ENCODE measurements around the gene CD81. TPM values are rescaled to one million over a fixed set of nuclear protein-coding genes. Genes with fewer than 3 reads are reported as not detected.

The CD81 gene
- total RNA-seq, 4 donors from 2014 or later, result 327 to 576 (median 541) TPM

DNA sequence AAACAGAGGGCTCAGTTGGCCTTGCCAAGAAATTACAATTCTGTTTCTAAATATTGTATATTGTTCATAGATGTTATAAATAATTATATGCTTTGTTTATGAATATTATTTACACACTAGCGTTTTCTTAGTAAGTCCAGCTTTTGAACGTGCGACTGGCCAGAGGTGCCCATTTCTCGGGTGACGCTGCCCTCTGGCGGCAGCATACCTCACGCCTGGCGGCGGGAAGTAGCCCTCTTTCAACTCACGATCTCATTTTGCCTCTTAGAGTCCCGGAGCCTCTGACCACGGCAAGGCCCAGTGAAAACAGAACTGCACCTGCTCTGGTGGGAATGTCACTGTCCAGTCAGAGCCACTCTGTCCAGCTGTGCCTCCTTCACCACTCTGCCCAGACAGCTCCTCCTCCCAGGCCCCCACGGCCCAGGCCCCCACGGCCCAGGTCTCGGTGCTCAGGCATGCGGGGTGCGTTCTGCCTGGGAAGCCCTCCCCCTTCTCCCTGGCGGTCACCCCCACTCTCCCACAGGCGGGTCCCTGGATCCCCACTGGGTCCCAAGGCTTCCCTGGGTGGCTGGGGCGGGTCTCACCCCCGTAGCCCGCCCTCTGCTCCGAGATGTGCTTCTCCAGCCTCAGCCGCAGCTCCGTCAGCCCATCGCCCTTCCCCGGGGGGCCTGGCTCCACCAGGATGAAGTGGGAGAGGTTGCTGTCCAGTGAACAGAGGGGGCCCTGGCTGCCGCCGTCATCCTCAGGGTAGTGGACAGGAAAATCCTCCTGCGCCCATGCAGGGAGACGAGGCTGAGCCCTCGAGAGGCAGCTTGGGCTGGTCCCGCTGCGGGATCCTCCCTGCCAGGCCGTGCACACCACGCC is 42.8 kb downstream of the CD81 start:
- peak; percentile 58 for ATAC-seq
- H3K27ac ChIP-seq, result peak overlapping the region in 1 of 4 donors; percentile 13
- no peak for TF ChIP-seq POLR2AphosphoS5 (IDR thresholded peaks at IDR 0.05)
- TF ChIP-seq, protein P1, sequence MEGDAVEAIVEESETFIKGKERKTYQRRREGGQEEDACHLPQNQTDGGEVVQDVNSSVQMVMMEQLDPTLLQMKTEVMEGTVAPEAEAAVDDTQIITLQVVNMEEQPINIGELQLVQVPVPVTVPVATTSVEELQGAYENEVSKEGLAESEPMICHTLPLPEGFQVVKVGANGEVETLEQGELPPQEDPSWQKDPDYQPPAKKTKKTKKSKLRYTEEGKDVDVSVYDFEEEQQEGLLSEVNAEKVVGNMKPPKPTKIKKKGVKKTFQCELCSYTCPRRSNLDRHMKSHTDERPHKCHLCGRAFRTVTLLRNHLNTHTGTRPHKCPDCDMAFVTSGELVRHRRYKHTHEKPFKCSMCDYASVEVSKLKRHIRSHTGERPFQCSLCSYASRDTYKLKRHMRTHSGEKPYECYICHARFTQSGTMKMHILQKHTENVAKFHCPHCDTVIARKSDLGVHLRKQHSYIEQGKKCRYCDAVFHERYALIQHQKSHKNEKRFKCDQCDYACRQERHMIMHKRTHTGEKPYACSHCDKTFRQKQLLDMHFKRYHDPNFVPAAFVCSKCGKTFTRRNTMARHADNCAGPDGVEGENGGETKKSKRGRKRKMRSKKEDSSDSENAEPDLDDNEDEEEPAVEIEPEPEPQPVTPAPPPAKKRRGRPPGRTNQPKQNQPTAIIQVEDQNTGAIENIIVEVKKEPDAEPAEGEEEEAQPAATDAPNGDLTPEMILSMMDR (IDR thresholded peaks at IDR 0.05), result peak in 3 of 4 experiments; percentile 83 to 94 (median 92)
- no peaks in the 10 kb centered on the region for H3K36me3 ChIP-seq
- WGBS, 2 donors (ENCODE audit: low coverage in 1 of 2), result 7% methylated on average over 12 of the region's 36 CpGs; no CpG with 5 or more reads in 1 of the 2 donors
- H3K4me3 ChIP-seq, result no peak overlapping the region
- peaks cover 0 to 20% (median 3%) of the 10 kb centered on the region in 3 donors for H3K4me1 ChIP-seq
- peaks cover 17% of the 10 kb centered on the region for H3K27me3 ChIP-seq
- no peaks in the 10 kb centered on the region for H3K9me3 ChIP-seq

DNA sequence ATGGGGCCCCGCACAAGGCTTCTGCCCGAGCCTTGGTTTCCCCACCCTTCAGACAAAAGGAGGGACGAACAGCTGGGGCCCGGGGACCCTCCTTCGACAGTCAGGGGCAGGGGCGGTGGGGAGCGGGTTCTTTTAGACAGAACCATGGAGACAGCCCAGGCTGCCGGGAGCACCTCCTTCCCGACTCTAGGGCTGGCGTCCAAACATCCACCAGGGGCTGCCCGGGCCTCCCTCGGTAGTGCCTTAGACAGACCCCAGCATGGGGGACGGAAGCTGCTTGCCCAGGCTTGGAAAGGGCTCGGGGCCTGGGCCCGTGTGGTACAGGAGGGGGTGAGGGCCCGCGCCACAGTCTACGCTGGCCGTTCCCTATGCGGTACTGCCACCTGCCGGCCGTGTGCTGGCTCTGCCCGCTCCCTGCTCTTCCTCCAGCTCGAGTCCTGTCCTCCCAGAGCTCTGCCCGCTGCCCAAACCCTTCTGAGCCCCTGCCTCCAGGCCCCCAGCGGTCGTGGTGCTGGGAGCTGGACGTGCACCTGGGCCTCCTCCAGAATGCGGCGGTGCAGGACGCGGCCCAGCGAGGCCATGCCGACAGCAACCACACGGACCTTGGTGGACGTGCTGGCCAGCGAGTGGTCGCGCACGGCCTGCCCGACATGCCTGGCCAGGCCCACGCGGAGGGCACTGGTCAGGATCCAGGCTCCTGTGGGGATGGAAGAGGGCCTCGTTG is 43.6 kb downstream of the CD81 start:
- Histone ChIP-seq H3K27me3 (peaks cover 25% of the 10 kb centered on the region), H3K4me3 (no peak overlapping the region), H3K27ac (peak overlapping the region in 1 of 4 donors; percentile 13), H3K9me3 (no peaks in the 10 kb centered on the region), H3K36me3 (no peaks in the 10 kb centered on the region), H3K4me1 (peaks cover 0 to 20% (median 3%) of the 10 kb centered on the region in 3 donors)
- 0% methylated on average over 2 of the region's 44 CpGs; no CpG with 5 or more reads in 1 of the 2 donors for WGBS, 2 donors (ENCODE audit: low coverage in 1 of 2)
- TF ChIP-seq, protein P1 (IDR thresholded peaks at IDR 0.05), result peak in 3 of 4 experiments; percentile 95 to 97 (median 97)
- TF ChIP-seq POLR2A (IDR thresholded peaks at IDR 0.05), result no peak
- ATAC-seq, result peak; percentile 89

DNA sequence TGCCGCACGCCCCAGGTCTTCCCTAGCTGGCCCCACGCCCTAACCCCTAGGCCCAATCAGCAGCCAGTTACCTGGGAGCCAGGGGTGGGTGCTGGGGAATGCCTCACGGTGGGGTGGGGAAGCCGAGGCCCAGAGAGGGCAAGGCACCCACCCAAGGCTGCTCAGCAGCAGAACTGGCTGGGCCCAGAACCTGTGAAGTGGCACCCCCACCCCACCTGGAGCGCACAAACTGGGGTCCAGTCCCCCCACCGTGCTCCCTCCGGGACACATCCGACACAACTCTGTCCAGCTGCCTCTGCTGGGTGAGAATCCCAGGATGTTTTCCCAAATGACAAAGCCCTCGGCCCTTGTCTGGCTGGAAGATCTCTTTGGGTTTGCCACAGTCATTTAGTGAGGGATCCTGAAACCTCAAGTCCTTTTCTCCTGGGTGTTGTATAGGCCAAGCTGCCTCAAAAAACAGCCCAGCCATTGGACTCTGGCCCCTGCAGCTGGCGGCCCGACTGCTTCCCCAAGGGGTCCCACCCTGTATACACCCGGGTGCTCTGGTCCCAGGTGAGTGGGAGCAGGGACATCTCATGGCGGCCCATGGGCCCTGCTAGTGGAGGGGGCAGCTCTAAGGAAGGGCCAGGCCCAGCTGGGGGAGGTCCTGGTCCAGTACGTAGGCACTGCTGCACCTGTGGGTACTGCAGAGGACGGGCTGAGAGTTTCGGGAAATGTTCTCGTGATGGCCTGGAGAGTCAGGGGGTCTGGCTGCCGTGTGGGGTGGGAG is 44.3 kb downstream of the CD81 start:
- WGBS, 2 donors (ENCODE audit: low coverage in 1 of 2), result 80% methylated on average over 1 to 2 of the region's 19 CpGs
- H3K36me3 ChIP-seq, result no peaks in the 10 kb centered on the region
- peaks cover 32% of the 10 kb centered on the region for H3K27me3 ChIP-seq
- TF ChIP-seq POLR2A (IDR thresholded peaks at IDR 0.05), result no peak
- no peak for TF ChIP-seq EP300 (IDR thresholded peaks at IDR 0.05)
- peaks cover 0 to 20% (median 3%) of the 10 kb centered on the region in 3 donors for H3K4me1 ChIP-seq
- ATAC-seq, result no peak
- no peak overlapping the region for H3K4me3 ChIP-seq
- H3K9me3 ChIP-seq, result no peaks in the 10 kb centered on the region
- no peak overlapping the region for H3K27ac ChIP-seq

DNA sequence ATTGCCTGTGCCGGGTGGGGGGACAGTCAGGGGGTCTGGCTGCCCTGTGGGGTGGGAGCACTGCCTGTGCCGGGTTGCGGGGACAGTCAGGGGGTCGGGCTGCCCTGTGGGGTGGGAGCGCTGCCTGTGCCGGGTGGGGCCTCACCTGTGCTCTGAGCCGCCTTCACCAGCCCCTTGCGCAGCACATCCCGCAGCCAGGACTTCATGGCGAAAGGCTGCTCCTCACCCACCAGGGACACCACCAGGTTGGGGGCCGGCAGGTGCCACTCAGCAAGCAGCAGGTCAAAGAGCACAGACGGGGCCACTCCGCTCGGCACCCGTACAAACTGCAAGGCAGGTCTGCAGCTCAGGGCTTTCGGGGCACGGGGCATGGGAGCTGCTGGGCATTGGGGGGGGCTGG is 44.9 kb downstream of the CD81 start:
- Histone ChIP-seq H3K4me1 (peaks cover 0 to 20% (median 3%) of the 10 kb centered on the region in 3 donors), H3K36me3 (no peaks in the 10 kb centered on the region), H3K9me3 (no peaks in the 10 kb centered on the region), H3K4me3 (no peak overlapping the region), H3K27ac (no peak overlapping the region), H3K27me3 (peaks cover 34% of the 10 kb centered on the region)
- ATAC-seq, result no peak
- no peak for TF ChIP-seq POLR2AphosphoS5 (IDR thresholded peaks at IDR 0.05)
- TF ChIP-seq, protein P1 (IDR thresholded peaks at IDR 0.05), result no peak
- WGBS, 2 donors (ENCODE audit: low coverage in 1 of 2), result no CpG with 5 or more reads among the region's 17 CpGs

Data from gastroesophageal sphincter (tissue), 4 donors.